Measurements from ENCODE around the gene CLEC1A.

DNA sequence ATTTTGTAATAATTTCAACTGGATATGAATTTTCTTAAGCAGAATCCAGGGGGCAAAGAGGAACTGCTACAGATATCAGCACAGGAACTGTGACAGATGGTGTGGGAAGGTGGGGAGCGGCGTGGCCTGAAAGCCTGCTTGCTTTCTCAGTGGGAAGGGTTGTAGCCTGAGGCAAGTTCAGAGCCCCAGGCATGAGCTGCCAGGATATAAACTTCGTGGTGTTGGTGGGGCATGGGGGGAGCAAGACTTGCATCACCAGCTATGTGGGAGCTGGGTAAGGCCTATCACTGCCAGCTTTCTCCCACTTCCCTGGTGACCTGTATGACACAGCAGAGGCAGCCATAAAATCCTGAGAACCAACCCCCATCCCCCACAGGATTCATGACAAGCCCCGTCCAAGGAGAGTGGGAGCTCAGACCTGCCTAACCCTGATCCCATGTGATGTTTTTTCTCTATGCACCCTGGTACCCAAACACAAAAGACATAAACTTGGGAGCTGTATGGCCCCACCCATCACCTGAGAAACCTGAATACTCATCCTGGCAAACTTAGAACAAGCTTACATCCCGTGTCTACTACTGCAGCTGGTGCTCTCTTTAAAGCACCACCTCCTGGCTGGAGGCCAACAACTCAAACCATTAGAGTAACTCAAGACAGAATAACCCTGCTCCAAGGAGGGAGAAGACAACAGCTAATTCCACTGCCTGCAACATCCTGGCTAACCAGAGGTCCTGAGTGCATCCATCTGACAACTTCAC lies 16.5 kb downstream of the CLEC1A start:
- TF ChIP-seq, protein P1, sequence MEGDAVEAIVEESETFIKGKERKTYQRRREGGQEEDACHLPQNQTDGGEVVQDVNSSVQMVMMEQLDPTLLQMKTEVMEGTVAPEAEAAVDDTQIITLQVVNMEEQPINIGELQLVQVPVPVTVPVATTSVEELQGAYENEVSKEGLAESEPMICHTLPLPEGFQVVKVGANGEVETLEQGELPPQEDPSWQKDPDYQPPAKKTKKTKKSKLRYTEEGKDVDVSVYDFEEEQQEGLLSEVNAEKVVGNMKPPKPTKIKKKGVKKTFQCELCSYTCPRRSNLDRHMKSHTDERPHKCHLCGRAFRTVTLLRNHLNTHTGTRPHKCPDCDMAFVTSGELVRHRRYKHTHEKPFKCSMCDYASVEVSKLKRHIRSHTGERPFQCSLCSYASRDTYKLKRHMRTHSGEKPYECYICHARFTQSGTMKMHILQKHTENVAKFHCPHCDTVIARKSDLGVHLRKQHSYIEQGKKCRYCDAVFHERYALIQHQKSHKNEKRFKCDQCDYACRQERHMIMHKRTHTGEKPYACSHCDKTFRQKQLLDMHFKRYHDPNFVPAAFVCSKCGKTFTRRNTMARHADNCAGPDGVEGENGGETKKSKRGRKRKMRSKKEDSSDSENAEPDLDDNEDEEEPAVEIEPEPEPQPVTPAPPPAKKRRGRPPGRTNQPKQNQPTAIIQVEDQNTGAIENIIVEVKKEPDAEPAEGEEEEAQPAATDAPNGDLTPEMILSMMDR (IDR thresholded peaks at IDR 0.05; ENCODE audit: borderline replicate concordance, extremely low read depth, low read length, poor library complexity, severe bottlenecking), result no peak
- no peak for TF ChIP-seq EZH2 (IDR thresholded peaks at IDR 0.05; ENCODE audit: borderline replicate concordance, low read depth, low read length, severe bottlenecking)

Measured in DND-41 (cell line).